MV-4-11 (cell line): Measurements from ENCODE around the gene PPT1.
"Not testable (repeated sequence)": the region's sequence is repeated elsewhere in the genome, so short reads cannot be mapped to it uniquely, and the experiment has no call there.

Source experiments
- DNase-seq: peaks from one replicate; lab custom pipeline; 2025; lab: John Stamatoyannopoulos, UW

Gene PPT1

DNA sequence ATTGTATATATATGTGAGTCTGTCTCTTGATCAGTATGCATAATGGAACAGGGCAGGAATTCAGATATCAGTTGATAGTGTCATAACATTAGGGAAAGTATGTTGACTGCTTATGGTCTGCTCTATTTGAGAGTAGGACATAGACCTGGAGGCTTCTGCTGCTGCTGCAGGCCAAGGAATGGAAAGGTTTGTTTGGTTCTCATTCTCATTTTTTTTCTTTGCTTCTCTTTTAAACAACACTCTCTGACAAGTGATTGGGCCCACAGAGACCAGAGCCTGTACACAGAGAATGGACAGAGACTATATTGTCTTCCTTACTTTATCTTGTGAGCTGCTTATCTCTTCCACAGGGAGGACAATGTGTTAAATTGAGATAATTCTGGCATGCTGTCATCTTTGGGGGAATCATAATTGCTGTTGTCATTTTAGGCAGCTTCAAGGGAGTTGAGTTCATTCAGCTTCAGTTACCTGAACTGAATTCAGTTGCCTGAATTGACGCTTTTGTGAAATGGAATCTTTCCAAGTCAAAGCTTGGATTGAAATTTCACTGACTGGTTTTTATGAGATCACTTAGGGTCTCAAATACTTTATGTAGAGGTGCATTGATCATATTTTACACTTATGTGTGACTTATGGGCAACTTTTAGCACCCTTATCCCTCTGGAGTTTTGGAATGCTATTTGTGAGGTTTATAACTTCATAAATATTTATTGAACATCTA, 39.6 kb downstream of the PPT1 start:
- DNase-seq, result no peak

DNA sequence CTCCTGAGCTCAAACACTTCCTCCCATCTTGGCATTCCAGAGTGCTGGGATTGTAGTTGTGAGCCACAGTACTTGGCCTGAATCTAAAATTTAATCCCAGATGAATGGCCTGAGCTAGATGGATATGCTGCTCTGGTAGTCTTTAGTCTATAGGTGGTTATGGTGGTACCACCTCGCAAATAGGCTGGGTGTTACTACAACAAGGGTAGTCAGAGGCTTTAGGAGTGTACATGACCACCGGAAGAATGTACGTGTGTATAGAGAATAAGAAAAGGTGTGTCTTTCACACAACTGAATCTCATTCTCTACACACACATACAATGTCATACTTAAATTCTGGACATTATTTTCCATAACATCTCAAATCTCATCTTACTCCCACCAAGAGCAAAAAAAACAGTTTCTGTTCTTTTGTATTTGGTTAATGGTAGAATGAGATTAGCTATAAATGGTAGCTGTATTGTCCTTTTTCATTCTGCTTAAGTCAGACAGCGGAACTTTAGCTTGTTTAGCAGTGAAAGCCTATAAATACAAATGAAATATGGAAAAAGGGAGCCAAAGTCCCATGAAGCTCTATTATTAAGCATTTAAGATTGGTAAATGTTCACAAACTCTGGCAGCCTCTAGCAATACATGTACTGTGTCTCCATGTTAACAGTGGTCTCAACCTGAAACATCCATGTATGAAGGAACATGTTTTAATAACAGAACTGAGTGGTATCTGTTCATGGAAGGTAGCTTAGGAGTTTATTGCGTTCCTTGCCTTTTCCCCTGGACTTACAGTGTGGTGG, 40.3 kb downstream of the PPT1 start:
- DNase-seq, result no peak

DNA sequence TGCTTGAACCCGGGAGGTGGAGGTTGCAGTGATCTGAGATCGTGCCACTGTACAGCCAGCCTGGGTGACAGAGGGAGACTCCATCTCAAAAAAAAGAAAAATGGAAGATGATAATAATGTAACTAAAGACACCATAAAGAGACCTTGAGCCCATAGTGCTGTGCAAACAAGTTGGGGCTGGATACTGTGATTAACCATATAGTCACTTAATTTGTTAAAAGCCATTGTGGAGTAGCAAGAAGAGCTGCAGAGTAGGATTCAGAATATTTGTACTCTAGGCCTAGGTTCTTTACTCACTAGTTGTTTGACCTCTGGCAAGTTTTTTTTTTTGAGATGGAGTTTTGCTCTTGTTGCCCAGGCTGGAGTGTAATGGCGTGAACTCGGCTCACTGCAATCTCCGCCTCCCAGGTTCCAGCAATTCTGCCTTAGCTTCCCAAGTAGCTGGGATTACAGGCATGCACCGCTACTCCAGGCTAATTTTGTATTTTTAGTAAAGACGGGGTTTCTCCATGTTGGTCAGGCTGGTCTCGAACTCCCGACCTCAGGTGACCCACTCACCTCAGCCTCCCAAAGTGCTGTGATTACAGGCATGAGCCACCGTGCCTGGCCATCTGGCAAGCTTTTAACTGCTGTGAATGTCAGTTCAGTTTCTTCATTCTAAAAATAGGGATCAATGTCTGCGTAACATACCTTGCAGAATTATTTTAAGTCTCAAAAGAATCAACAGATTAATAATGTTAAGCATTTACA, 43.7 kb downstream of the PPT1 start:
- DNase-seq, result no peak

DNA sequence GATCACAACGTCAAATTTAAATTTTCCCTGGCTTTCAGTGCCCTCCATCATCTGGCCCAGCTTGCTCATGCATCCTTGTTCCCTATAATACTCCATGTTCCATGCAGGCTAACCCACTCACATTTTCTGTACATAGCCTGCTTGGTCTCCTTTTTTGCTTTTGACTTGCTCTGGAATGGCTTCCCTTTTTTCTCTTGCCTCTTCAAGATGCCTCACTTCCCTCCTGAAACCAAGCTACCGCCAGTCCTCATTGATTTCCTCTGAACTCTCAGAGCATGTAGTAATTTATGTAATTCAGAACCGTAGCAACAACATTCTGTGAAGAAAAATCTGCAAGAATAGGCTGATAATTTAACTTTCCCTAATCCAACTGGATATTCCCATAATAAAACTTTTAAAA, 46.2 kb downstream of the PPT1 start:
- peak; percentile 84 for DNase-seq

DNA sequence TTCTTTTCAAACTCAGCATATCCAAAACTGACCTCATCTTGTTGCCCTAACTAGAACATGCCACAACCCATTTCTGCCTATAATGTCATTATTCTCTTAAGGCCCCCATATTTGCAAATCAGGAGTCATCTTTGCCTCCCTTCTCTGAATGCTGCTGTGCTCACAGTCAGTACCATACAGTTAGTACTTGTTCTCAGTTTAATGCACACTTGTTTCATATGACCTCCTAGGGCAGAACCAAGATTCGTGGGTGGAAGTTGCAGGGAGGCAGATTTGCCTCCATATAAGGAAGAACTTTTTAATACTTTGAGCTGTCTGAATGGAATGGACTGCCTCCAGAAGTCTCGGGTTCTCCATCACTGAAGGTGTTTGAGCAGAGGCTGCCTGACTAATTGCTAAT, 47.3 kb downstream of the PPT1 start:
- no peak for DNase-seq

DNA sequence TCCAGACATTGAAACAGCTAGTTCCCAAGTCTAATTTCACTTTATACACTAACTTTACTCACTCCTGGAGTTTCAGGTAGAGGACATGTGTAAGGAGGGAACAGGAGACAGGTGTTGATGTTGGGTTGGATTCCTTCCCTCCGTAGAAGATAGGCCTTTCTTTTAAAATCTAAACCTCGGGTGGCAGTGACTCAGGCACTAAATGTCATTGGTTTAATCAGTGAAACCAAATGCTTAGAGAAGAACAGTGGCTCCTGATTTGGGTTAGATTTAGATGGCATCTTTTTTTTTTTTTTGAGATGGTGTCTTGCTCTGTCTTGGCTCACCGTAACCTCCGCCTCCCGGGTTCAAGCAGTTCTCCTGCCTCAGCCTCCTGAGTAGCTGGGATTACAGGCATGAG, 49.3 kb downstream of the PPT1 start:
- no peak for DNase-seq

DNA sequence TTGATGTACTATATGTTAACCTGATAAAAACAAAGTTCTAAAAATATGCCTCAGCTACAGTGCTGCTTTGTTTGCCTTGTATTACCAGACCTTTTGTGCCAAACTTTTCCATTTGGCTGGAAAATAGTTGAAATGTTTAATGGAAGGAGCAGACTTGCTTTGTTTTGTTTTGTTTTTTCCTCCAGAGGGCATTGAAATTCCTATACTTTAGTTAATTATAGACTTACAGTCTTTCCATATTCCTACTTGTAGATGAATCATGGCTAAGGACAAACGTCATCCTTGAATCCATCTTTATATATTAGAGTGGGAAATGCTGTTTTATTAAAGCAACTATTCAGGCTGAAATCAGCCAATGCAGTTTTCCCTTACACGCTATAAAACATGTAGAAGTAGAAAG, 49.8 kb downstream of the PPT1 start:
- DNase-seq, result no peak

DNA sequence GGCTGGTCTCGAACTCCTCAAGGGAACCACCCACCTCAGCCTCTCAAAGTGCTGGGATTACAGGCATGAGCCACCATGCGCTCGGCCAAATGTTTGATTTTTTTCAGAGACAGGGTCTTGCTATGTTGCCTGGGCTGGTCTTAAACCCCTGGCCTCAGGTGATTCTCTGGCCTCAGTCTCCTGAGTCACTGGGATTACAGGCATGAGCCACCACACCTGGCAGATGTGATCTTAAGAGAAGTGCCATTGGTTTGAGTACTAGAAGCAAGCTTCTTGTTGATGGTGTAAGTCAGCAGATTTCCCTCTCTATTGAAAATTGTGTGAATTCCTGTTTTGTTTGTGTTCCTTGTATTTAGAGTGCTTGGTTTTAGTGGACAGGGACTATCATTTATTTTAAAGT, 51.3 kb downstream of the PPT1 start:
- no peak for DNase-seq

DNA sequence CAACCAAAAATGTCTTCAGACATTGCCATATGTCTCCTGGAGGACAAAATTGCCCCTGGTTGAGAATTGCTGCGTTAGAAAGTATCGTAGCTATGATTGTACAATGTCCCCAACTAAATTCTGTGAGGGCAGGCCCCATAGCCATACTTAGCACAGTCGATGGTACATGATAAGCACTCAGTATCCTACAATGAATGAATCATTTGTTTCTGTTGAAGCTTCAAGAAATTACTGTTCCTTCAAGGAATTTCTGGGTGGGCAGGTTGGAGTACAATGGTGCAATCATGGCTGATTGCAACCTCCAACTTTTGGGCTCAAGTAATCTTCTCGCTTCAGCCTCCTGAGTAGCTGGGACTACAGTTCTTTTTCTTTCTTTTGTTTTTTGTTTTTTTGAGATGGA, 51.9 kb downstream of the PPT1 start:
- no peak for DNase-seq

DNA sequence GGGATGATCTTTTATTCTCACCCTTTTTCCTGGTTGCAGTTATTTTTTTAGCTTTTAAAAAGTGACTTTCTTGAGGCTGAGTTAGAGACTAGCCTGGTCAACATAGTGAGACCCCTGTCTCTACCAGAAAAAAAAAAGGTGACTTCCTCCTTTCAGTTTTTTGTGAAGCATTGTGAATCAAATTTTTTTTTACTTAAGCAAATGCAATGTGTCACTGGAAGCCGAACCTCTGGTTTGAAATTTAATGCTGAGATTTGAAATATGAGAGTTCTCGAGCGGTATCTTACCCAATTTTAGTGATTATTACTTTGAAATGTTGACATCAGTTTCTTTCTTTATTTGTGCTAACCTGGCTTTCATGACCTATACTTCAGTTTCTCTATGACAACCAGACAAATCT, 52.9 kb downstream of the PPT1 start:
- no peak for DNase-seq

DNA sequence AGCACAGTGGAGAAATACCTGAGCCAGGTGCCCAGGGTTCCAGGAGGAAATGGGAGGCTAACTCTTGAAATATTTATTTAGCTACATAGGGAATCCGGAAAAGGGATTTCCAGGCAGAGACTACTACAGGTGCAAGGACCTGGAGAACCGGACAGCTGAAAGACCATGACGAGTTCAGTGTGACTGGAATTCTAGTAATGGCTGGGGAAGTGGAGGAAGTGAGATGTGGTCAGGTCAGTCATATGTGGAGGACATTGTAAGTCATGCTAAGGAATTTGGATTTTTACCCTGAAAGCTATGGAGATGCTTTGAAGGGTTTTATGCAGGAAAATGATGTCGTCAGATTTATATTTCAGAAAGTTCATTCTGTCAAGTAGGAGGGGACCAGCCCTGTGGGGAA, 54.7 kb downstream of the PPT1 start:
- DNase-seq, result no peak

DNA sequence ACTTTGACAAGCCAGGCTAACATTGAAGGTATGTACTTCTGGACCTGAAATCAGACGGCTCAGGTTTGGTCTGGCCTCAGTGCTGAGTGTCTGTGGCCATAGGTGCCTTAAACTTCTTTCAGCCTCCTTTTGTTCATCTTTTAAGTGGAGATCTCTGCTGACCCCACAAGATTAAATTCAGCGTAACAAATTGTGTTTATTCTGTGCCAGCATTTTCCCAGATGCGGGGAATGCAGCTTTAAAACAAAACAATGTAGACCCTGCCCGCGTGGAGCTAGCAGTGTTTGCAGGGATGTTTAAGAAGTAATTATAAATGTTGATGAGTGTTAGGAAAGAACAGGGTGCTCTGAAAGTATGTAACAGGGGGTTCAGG, 55.6 kb downstream of the PPT1 start:
- no peak for DNase-seq

DNA sequence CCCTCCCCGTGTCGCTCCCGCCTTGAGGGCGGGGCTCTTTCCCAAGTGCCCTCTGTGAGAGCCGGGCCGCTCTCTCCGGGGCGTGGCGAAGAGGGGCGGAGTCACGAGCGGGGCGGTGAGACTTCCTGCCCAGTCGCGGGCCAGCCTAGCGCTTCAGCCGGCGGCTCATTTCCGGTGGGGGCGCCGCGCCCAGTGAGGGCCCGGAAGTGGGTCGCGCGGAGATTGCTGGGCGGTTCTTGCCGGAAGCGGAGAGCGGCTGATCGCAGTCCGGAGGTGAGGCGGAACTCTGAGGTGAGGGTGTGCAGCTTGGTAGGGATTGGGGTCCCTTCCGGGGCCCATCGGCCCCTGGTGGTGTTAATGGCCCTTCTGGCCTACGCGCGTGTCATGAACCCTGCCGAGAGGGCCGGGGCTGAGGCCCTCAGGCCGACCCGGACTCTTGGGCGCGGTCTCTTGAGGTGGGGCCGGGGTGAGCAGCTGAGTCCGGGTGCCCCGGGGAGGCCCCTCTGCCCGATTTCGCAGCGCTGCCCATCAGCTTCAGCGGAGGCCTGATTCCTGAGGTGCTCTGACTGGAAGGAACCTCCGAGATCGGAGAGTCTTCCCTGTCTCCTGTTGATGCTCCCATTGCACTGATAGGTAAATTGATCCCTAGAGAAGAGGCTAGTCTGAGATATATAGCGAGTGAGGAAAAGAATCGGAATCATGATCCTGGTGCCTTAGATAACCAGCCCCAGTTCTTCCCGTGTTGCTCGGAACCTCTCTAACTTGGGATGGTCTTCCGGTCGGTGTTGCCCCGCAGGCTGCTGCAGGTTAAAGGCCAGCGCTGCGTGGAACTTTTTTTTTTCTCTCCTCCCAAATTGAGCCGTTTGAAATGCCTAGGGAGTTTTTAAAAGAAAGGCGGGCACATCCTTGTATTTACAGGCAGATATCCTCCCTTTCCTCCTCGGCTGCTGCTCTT, 56.3 kb downstream of the PPT1 start, which contains the start of gene CAP1:
CAP1 (plus strand) TSS at position 219 of the 955 bp plus-strand sequence. CDS start 18,618 bp downstream, outside the sequence.
- DNase-seq, result peak; percentile 98

DNA sequence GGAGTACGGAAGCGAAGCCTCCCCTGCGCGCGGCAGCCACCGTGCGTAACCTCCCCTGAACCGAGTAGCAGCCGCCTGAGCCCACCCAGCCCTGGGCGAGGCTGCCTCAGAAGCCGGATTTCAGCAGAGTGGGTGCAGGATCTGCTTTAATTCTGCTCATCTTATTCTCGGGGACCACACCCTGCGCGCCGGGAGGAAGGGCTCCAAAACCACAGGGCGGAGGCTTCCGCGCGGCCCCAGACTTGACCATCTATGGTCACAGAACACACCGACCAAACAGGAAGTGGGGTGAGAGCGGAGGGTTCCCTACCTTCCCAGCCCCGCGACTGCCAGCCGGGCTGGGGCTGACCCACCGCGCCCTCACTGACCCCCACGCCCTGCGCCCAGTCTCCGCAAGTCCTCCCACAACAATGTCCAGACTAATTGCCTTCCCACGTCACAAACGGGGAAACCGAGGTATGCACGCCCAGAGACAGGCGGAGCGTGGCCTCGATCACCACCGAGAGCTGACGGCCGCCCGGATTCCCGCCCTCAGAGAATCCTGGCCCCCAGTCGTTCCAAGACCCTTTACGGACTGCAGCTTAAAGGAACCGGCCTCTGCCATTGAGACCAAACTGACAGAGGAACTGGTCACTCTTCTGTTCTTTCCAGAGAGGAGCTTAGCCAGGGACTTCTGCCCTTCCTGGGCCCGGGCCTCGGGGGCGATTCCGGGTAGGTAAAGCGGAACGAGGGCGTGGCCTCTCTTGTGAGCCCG, 57.1 kb downstream of the PPT1 start:
- peak; percentile 87 for DNase-seq

DNA sequence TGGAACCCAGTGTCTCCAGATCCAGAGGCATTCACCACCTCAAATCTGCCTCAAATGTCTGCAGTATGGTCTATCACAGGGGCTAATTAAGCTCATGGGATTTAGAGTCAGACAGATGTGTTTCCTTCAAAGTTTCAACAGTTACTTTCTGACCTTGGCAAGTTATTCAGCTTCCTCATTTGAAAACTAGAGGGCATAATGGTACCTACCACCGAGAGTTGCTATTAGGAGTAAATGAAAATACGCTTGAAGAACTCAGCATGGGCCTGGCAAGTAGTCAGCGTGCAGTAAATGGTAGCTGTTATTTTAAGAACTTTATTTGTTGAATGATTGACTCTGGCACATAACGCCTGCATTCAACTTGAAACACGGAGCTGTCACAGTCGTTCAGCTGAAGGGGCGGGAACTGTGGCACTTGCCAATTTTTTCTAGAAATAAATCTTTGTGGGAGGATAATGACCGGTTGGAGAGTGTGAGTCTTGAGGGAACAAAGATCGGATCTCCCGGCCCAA, 57.8 kb downstream of the PPT1 start:
- DNase-seq, result peak; percentile 90

DNA sequence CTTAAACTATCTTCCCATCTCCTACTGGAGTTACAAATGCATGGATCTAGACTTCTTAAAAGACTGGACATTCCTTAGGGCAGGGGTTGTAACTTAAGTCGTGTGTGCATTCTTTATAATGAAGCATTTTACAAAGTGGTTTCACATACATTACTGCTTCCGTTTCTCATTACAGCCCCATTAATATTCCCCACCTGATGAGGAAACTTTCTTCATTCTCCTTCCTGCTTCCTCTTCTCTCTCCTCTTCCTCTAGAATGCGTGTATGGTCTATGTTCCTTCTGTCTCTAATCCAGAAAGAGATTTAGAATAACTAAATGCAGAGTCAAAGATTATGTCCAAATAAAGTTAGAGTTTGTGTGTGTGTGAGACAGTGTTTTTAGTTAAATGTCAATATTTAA, 58.4 kb downstream of the PPT1 start:
- DNase-seq, result peak; percentile 75

DNA sequence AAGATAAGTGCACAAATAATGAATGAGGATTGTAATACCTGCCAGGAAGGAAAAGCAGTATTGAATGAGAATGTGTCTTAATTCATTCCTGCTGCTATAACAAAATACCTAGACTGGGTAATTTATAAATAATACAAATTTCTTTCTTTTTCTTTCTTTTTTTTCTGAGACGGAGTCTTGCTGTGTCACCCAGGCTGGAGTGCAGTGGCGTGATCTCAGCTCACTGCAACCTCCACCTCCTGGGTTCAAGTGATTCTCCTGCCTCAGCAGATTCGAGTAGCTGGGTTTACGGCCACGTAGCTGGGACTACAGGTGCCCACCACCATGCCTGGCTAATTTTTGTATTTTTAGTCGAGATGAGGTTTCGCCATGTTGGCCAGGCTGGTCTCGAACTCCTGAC, 59.8 kb downstream of the PPT1 start:
- not testable (repeated sequence) for DNase-seq

DNA sequence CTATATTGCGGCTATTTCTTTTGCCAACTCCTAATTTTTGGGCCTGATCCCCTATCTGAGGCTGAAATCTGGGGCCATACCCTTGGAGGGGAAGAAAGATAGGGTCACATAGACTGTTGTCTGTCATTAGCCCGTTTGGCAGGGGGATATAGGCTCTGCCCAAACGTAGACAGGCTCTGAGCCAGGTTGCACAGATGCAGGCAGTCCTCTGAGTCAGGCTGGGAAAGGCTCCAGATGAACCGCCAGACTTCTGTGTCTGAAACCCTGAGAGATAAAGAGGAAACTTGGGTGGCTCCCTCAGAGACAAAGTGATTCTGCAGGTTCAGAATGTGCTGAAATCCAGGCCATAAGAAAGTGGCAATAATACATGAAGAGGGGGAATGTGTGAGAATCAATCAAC, 60.5 kb downstream of the PPT1 start:
- DNase-seq, result peak; percentile 55

DNA sequence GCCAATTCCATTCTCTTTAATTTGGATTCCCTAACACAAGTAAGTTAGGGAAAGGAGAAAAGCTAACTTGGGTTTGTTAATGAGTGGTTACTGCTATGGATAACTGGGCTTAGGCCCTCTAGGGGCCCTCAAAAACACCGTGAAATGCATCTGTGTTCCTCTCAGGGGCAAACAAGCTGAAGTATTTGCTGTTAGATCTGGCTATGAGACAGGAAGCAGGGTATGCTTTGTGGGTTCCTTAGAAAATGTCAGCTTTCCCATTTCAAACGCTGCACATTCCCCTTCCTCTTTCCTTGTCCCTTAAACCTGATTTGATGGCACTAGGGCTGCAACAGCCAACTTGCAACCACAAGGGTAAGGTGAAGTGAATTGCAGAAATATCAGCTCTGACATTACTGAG, 62.2 kb downstream of the PPT1 start:
- DNase-seq, result peak; percentile 66

DNA sequence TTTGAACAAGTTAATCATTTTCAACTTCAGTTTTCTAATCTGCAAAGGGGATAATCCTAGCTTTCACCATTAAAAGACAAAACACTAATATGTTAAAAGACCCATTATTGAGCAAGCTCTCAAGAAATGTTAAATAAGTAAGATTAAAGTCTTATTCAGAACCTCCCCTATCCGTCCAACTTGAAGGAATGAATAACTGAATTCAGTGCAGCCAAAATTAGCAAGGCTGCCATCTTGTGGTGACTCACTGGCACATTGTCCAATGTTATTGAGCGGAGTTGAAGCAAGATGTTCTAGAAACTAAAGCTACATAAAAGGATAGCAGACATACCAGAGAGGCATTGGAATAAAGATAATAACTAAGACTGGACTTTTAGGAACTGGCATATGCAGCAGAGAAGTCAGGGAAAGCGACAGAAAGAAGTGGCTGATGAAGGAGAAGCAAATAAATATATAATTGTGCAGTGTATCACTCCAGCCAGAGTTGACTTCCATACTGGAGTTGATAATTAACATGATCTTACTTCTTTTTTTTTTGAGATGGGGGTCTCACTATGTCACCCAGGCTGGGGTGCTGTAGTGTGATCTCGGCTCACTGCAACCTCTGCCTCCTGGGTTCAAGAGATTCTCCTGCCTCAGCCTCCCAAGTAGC, 64.7 kb downstream of the PPT1 start:
- DNase-seq, result peak; percentile 64
